AG04450 (cell line): ENCODE data around the gene THRB. TPM values are rescaled to one million over a fixed set of nuclear protein-coding genes. Genes with fewer than 3 reads are reported as not detected.

ENCODE experiments used
- CTCF ChIA-PET: fragments of 300-600, 350-600 bp; formaldehyde crosslinking; extraction: SDS; loops from one replicate; lab custom pipeline; 2022; ENCODE audit warnings: antibody characterized with exemption, inconsistent platforms; lab: Charles Lee
- POLR2A ChIA-PET: fragments of 350-600 bp; formaldehyde crosslinking; extraction: SDS; loops from one replicate; lab custom pipeline; 2021; ENCODE audit warnings: antibody characterized with exemption, inconsistent platforms; lab: Yijun Ruan, JAX
- DNase-seq: peaks from one replicate; pipeline ENCODE4 v3.0.0-alpha.2; 2011; ENCODE audit warnings: low read depth, low spot score
- H3K27ac ChIP-seq: one replicate; pipeline ENCODE4 v1.5.1; 2012; ENCODE audit warnings: low read depth, low read length, control low read depth
- H3K27me3 ChIP-seq: one replicate; pipeline ENCODE4 v1.6.0; 2012; ENCODE audit warnings: low read length; ENCODE audit not compliant: control insufficient read depth, insufficient read depth
- H3K4me3 ChIP-seq: 2 replicates; pipeline ENCODE4 v1.5.1; 2011; ENCODE audit warnings: mild to moderate bottlenecking, low read depth, low read length, control low read depth
- H3K9me3 ChIP-seq: 2 replicates; pipeline ENCODE4 v1.5.1; 2012; ENCODE audit warnings: low read length; ENCODE audit not compliant: control insufficient read depth, insufficient read depth
- polyA plus RNA-seq: library from polyadenylated mRNA; depleted of rRNA; stranded (reverse); fragments of >200 nt; gene quantifications from 2 replicates; pipeline ENCODE4 v1.2.3, GENCODE V29; 2011
- TF ChIP-seq, protein P1 (sequence below): IDR thresholded peaks from 2 replicates; pipeline ENCODE4 v1.5.1; 2011; ENCODE audit warnings: low read depth, low read length, control low read depth, inconsistent platforms

Gene THRB
- polyA plus RNA-seq, 1 experiment: 0.02 TPM

GRCh38 chr3:24471486-24471885 lies 23.2 kb downstream of the THRB start:
- CTCF ChIA-PET: no interaction called here
- POLR2A ChIA-PET: no interaction called here
- no peak for DNase-seq
- Histone ChIP-seq H3K9me3 (no peaks in the 10 kb centered on the region), H3K27me3 (no peaks in the 10 kb centered on the region), H3K4me3 (no peak overlapping the region), H3K27ac (no peak overlapping the region)
- TF ChIP-seq, protein P1, sequence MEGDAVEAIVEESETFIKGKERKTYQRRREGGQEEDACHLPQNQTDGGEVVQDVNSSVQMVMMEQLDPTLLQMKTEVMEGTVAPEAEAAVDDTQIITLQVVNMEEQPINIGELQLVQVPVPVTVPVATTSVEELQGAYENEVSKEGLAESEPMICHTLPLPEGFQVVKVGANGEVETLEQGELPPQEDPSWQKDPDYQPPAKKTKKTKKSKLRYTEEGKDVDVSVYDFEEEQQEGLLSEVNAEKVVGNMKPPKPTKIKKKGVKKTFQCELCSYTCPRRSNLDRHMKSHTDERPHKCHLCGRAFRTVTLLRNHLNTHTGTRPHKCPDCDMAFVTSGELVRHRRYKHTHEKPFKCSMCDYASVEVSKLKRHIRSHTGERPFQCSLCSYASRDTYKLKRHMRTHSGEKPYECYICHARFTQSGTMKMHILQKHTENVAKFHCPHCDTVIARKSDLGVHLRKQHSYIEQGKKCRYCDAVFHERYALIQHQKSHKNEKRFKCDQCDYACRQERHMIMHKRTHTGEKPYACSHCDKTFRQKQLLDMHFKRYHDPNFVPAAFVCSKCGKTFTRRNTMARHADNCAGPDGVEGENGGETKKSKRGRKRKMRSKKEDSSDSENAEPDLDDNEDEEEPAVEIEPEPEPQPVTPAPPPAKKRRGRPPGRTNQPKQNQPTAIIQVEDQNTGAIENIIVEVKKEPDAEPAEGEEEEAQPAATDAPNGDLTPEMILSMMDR: no peak

GRCh38 chr3:24470277-24470676 lies 24.4 kb downstream of the THRB start:
- no peaks in the 10 kb centered on the region for H3K27me3 ChIP-seq
- no peaks in the 10 kb centered on the region for H3K9me3 ChIP-seq
- H3K27ac ChIP-seq: no peak overlapping the region
- H3K4me3 ChIP-seq: no peak overlapping the region
- CTCF ChIA-PET: no interaction called here
- no peak for DNase-seq
- TF ChIP-seq, protein P1: no peak
- POLR2A ChIA-PET: no interaction called here

- no peak for DNase-seq
- POLR2A ChIA-PET: no interaction called here
- H3K27me3 ChIP-seq: no peaks in the 10 kb centered on the region
- no peaks in the 10 kb centered on the region; the same call in 1 of the 2 replicates for H3K9me3 ChIP-seq
- H3K27ac ChIP-seq: no peak overlapping the region
- TF ChIP-seq, protein P1: no peak
- CTCF ChIA-PET: no interaction called here
- H3K4me3 ChIP-seq: no peak overlapping the region
Measured at GRCh38 chr3:24464389-24464788, 30.3 kb downstream of the THRB start.

DNA sequence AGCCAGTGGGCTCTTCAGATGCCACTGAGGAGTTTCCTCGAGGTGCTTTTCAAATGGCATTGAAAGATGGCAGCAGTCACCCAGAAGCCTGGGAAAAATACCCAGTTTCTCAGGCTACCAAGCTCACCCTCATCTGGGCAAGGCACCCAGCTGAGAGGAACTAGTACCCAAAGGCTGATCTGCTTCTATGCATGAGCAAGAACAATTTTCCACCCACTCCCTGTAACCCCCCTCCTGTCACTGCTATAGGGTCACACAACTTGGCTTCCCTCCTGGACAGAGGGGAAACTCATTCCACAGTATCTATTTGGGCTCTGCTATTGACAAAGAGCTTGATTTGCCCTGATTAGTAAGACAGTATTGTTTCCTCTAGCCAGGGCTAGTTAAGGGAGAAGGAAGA lies 31.9 kb downstream of the THRB start:
- H3K27me3 ChIP-seq: no peaks in the 10 kb centered on the region
- H3K27ac ChIP-seq: no peak overlapping the region
- TF ChIP-seq, protein P1: no peak
- no peak for DNase-seq
- no peaks in the 10 kb centered on the region; the same call in 1 of the 2 replicates for H3K9me3 ChIP-seq
- ChIA-PET CTCF (no interaction called here), POLR2A (no interaction called here)
- H3K4me3 ChIP-seq: no peak overlapping the region

- Histone ChIP-seq H3K9me3 (no peaks in the 10 kb centered on the region; the same call in 1 of the 2 replicates), H3K4me3 (no peak overlapping the region), H3K27ac (no peak overlapping the region), H3K27me3 (no peaks in the 10 kb centered on the region)
- POLR2A ChIA-PET: no interaction called here
- TF ChIP-seq, protein P1: no peak
- CTCF ChIA-PET: no interaction called here
- DNase-seq: no peak
Measured at GRCh38 chr3:24460974-24461373, 33.7 kb downstream of the THRB start.
